A549 (cell line): ENCODE measurements around the gene OCIAD2.
"Not testable (repeated sequence)": the region's sequence is repeated elsewhere in the genome, so short reads cannot be mapped to it uniquely, and the experiment has no call there.

ENCODE experiments used
- CTCF ChIP-seq: fragments of >200 bp; sonication (Bioruptor Twin); formaldehyde crosslinking; IDR thresholded peaks from 3 replicates; pipeline ENCODE4 v1.5.1; 2016
- FOSB ChIP-seq: fragments of 250-450 bp; sonication (Bioruptor Pico); IDR thresholded peaks from 2 replicates; pipeline ENCODE4 v1.5.0; 2020; ENCODE audit warnings: mild to moderate bottlenecking, moderate library complexity
- MAX ChIP-seq: IDR thresholded peaks from 2 replicates; pipeline ENCODE4 v1.6.1; 2012
- POLR2A ChIP-seq: IDR thresholded peaks from 2 replicates; pipeline ENCODE4 v1.6.1; 2012; ENCODE audit warnings: mild to moderate bottlenecking, low read length
- POLR2AphosphoS2 ChIP-seq: conservative IDR thresholded peaks from 2 replicates; pipeline ENCODE4 v1.6.1; 2012; ENCODE audit warnings: low read length, improper control_type of control experiment, inconsistent platforms
- REST ChIP-seq: fragments of 200-600 bp; sonication (generic); IDR thresholded peaks from 2 replicates; pipeline ENCODE4 v1.6.1; 2016; ENCODE audit warnings: antibody characterized with exemption, mild to moderate bottlenecking, moderate library complexity

GRCh38 chr4:48864696-48865095 lies 41.9 kb downstream of the OCIAD2 start:
- not testable (repeated sequence) for TF ChIP-seq POLR2AphosphoS2; POLR2A; CTCF; FOSB (CRISPR knock-in tag); MAX; REST
